ENCODE results near the gene C21orf58.
A peak's percentile ranks its signal among the peaks of the same experiment; 100 is the strongest.
"Not testable (repeated sequence)": the region's sequence is repeated elsewhere in the genome, so short reads cannot be mapped to it uniquely, and the experiment has no call there.

C21orf58 gene

GRCh38 chr21:46323227-46323709 is 402 bp downstream of the C21orf58 start:
- DNase-seq, result no peak

GRCh38 chr21:46322351-46323226 is 1.1 kb downstream of the C21orf58 start:
- no peak for DNase-seq

- no peak for DNase-seq
Measured at GRCh38 chr21:46320331-46320801, 3.3 kb downstream of the C21orf58 start.

GRCh38 chr21:46319186-46319585 is 4.5 kb downstream of the C21orf58 start:
- DNase-seq, result no peak

- DNase-seq, result no peak
Measured at GRCh38 chr21:46318464-46318845, 5.2 kb downstream of the C21orf58 start.

- DNase-seq, result no peak
Measured at GRCh38 chr21:46317710-46318463, 5.8 kb downstream of the C21orf58 start.

GRCh38 chr21:46316708-46317324 is 6.9 kb downstream of the C21orf58 start:
- DNase-seq, result no peak

GRCh38 chr21:46314441-46315020 is 9.1 kb downstream of the C21orf58 start:
- DNase-seq, result no peak

- no peak for DNase-seq
Measured at GRCh38 chr21:46312949-46313348, 10.7 kb downstream of the C21orf58 start.

- no peak for DNase-seq
Measured at GRCh38 chr21:46311568-46311967, 12.1 kb downstream of the C21orf58 start.

GRCh38 chr21:46310260-46310659 is 13.4 kb downstream of the C21orf58 start:
- not testable (repeated sequence) for DNase-seq

GRCh38 chr21:46308431-46308830 is 15.2 kb downstream of the C21orf58 start:
- no peak for DNase-seq

- no peak for DNase-seq
Measured at GRCh38 chr21:46307625-46308024, 16.0 kb downstream of the C21orf58 start.

- DNase-seq, result no peak
Measured at GRCh38 chr21:46304955-46305354, 18.7 kb downstream of the C21orf58 start.

GRCh38 chr21:46304437-46304836 is 19.2 kb downstream of the C21orf58 start:
- DNase-seq, result no peak

- DNase-seq, result no peak
Measured at GRCh38 chr21:46301759-46302158, 21.9 kb downstream of the C21orf58 start.

GRCh38 chr21:46299167-46299566 is 24.5 kb downstream of the C21orf58 start:
- DNase-seq, result no peak

- DNase-seq, result peak; percentile 64
Measured at GRCh38 chr21:46297338-46298271, 26.1 kb downstream of the C21orf58 start.

- DNase-seq, result peak; percentile 92
Measured at GRCh38 chr21:46295996-46296752, 27.5 kb downstream of the C21orf58 start.

- peak; percentile 53 for DNase-seq
Measured at GRCh38 chr21:46295177-46295770, 28.4 kb downstream of the C21orf58 start.

Measured in right hindlimb (tissue), 1 donor.